ENCODE measurements around the gene NUCB2. TPM values are rescaled to one million over a fixed set of nuclear protein-coding genes. Genes with fewer than 3 reads are reported as not detected.

The NUCB2 gene
- total RNA-seq, 1 donor from 2014 or later: 51.1 TPM

GRCh38 chr11:17313349-17314231, 37.1 kb downstream of the NUCB2 start:
- no peak for DNase-seq (ENCODE audit: low spot score)
- no peak overlapping the region for H3K4me3 Mint-ChIP-seq
- no peak overlapping the region for H3K27ac Mint-ChIP-seq
- intact Hi-C loops (cut with micrococcal nuclease): loop anchor here (2.0 kb wide), 1 partner anchor 37 kb away; the partner anchor contains the start of gene NCR3LG1
- no peaks in the 10 kb centered on the region for H3K4me1 Mint-ChIP-seq (ENCODE audit: low read depth)
- H3K9me3 Mint-ChIP-seq: no peaks in the 10 kb centered on the region
- no peaks in the 10 kb centered on the region for H3K27me3 Mint-ChIP-seq (ENCODE audit: insufficient read depth)
- H3K36me3 Mint-ChIP-seq (ENCODE audit: low read depth): peaks cover 19% of the 10 kb centered on the region

GRCh38 chr11:17314232-17314547, 37.7 kb downstream of the NUCB2 start:
- intact Hi-C loops (cut with micrococcal nuclease): loop anchor here (2.0 kb wide), 1 partner anchor 37 kb away; the partner anchor contains the start of gene NCR3LG1
- Mint-ChIP-seq H3K4me1 (ENCODE audit: low read depth) (no peaks in the 10 kb centered on the region), H3K27me3 (ENCODE audit: insufficient read depth) (no peaks in the 10 kb centered on the region), H3K36me3 (ENCODE audit: low read depth) (peaks cover 21% of the 10 kb centered on the region), H3K4me3 (no peak overlapping the region), H3K9me3 (no peaks in the 10 kb centered on the region), H3K27ac (no peak overlapping the region)
- no peak for DNase-seq (ENCODE audit: low spot score)

- DNase-seq (ENCODE audit: low spot score): no peak
- Mint-ChIP-seq H3K4me1 (ENCODE audit: low read depth) (no peaks in the 10 kb centered on the region), H3K4me3 (no peak overlapping the region), H3K27me3 (ENCODE audit: insufficient read depth) (no peaks in the 10 kb centered on the region), H3K9me3 (peaks cover 3% of the 10 kb centered on the region), H3K27ac (no peak overlapping the region), H3K36me3 (ENCODE audit: low read depth) (peaks cover 21% of the 10 kb centered on the region)
- intact Hi-C loops (cut with micrococcal nuclease): loop anchor here (1.0 to 2.0 kb wide), 2 partner anchors 17 to 36 kb away; partner anchors contain the start of gene NCR3LG1
Measured at GRCh38 chr11:17314904-17315426, 38.4 kb downstream of the NUCB2 start.

- Mint-ChIP-seq H3K4me3 (no peak overlapping the region), H3K36me3 (ENCODE audit: low read depth) (peaks cover 53% of the 10 kb centered on the region), H3K27ac (no peak overlapping the region), H3K27me3 (ENCODE audit: insufficient read depth) (no peaks in the 10 kb centered on the region), H3K4me1 (ENCODE audit: low read depth) (no peaks in the 10 kb centered on the region), H3K9me3 (no peaks in the 10 kb centered on the region)
- no peak for DNase-seq (ENCODE audit: low spot score)
- intact Hi-C loops (cut with micrococcal nuclease): no loop called here
Measured at GRCh38 chr11:17328871-17329494, 52.4 kb downstream of the NUCB2 start.

- H3K4me1 Mint-ChIP-seq (ENCODE audit: low read depth): no peaks in the 10 kb centered on the region
- no peaks in the 10 kb centered on the region for H3K9me3 Mint-ChIP-seq
- intact Hi-C loops (cut with micrococcal nuclease): no loop called here
- H3K27me3 Mint-ChIP-seq (ENCODE audit: insufficient read depth): no peaks in the 10 kb centered on the region
- peaks cover 40% of the 10 kb centered on the region for H3K36me3 Mint-ChIP-seq (ENCODE audit: low read depth)
- no peak for DNase-seq (ENCODE audit: low spot score)
- no peak overlapping the region for H3K27ac Mint-ChIP-seq
- H3K4me3 Mint-ChIP-seq: no peak overlapping the region
Measured at GRCh38 chr11:17331669-17332068, 55.1 kb downstream of the NUCB2 start.

- no peak overlapping the region for H3K27ac Mint-ChIP-seq
- H3K9me3 Mint-ChIP-seq: no peaks in the 10 kb centered on the region
- no peak overlapping the region for H3K4me3 Mint-ChIP-seq
- H3K36me3 Mint-ChIP-seq (ENCODE audit: low read depth): peaks cover 33% of the 10 kb centered on the region
- DNase-seq (ENCODE audit: low spot score): no peak
- no peaks in the 10 kb centered on the region for H3K4me1 Mint-ChIP-seq (ENCODE audit: low read depth)
- H3K27me3 Mint-ChIP-seq (ENCODE audit: insufficient read depth): no peaks in the 10 kb centered on the region
- intact Hi-C loops (cut with micrococcal nuclease): no loop called here
Measured at GRCh38 chr11:17333799-17334586, 57.5 kb downstream of the NUCB2 start.

- Mint-ChIP-seq H3K9me3 (no peaks in the 10 kb centered on the region), H3K27ac (no peak overlapping the region), H3K4me1 (ENCODE audit: low read depth) (peaks cover 16% of the 10 kb centered on the region), H3K4me3 (no peak overlapping the region), H3K27me3 (ENCODE audit: insufficient read depth) (no peaks in the 10 kb centered on the region), H3K36me3 (ENCODE audit: low read depth) (peaks cover 10% of the 10 kb centered on the region)
- no peak for DNase-seq (ENCODE audit: low spot score)
- intact Hi-C loops (cut with micrococcal nuclease): no loop called here
Measured at GRCh38 chr11:17343257-17343656, 66.7 kb downstream of the NUCB2 start.

- Mint-ChIP-seq H3K4me3 (no peak overlapping the region), H3K4me1 (ENCODE audit: low read depth) (peaks cover 16% of the 10 kb centered on the region), H3K9me3 (no peaks in the 10 kb centered on the region), H3K27me3 (ENCODE audit: insufficient read depth) (no peaks in the 10 kb centered on the region), H3K27ac (no peak overlapping the region), H3K36me3 (ENCODE audit: low read depth) (peaks cover 10% of the 10 kb centered on the region)
- intact Hi-C loops (cut with micrococcal nuclease): loop anchor here (1.0 kb wide), 1 partner anchor 9 kb away; no protein-coding TSS in a partner anchor
- DNase-seq (ENCODE audit: low spot score): no peak
Measured at GRCh38 chr11:17343907-17344306, 67.4 kb downstream of the NUCB2 start.

GRCh38 chr11:17347676-17348075, 71.1 kb downstream of the NUCB2 start:
- peaks cover 35% of the 10 kb centered on the region for H3K4me1 Mint-ChIP-seq (ENCODE audit: low read depth)
- no peaks in the 10 kb centered on the region for H3K9me3 Mint-ChIP-seq
- DNase-seq (ENCODE audit: low spot score): no peak
- H3K36me3 Mint-ChIP-seq (ENCODE audit: low read depth): peaks cover 5% of the 10 kb centered on the region
- intact Hi-C loops (cut with micrococcal nuclease): no loop called here
- H3K4me3 Mint-ChIP-seq: no peak overlapping the region
- H3K27ac Mint-ChIP-seq: no peak overlapping the region
- H3K27me3 Mint-ChIP-seq (ENCODE audit: insufficient read depth): peaks cover 18% of the 10 kb centered on the region

- Mint-ChIP-seq H3K4me3 (peak overlapping the region; percentile 93), H3K27me3 (ENCODE audit: insufficient read depth) (peaks cover 35% of the 10 kb centered on the region), H3K36me3 (ENCODE audit: low read depth) (no peaks in the 10 kb centered on the region), H3K9me3 (no peaks in the 10 kb centered on the region), H3K27ac (peak overlapping the region; percentile 83), H3K4me1 (ENCODE audit: low read depth) (peaks cover 40% of the 10 kb centered on the region)
- DNase-seq (ENCODE audit: low spot score): no peak
- intact Hi-C loops (cut with micrococcal nuclease): loop anchor here (1.0 to 5.0 kb wide), 5 partner anchors 36 to 1282 kb away; partner anchors contain the start of genes C11orf58, NUCB2 and SPTY2D1
Measured at GRCh38 chr11:17350455-17351171, 74.1 kb downstream of the NUCB2 start.

- Mint-ChIP-seq H3K36me3 (ENCODE audit: low read depth) (no peaks in the 10 kb centered on the region), H3K4me3 (peak overlapping the region; percentile 93), H3K27me3 (ENCODE audit: insufficient read depth) (peaks cover 35% of the 10 kb centered on the region), H3K4me1 (ENCODE audit: low read depth) (peaks cover 40% of the 10 kb centered on the region), H3K27ac (peak overlapping the region; percentile 83), H3K9me3 (no peaks in the 10 kb centered on the region)
- intact Hi-C loops (cut with micrococcal nuclease): loop anchor here (1.0 to 5.0 kb wide), 5 partner anchors 36 to 1281 kb away; partner anchors contain the start of genes C11orf58, NUCB2 and SPTY2D1
- no peak for DNase-seq (ENCODE audit: low spot score)
Measured at GRCh38 chr11:17351172-17351509, 74.6 kb downstream of the NUCB2 start.
